KOPT-K1 (cell line): ENCODE data around the gene IFNA2.
"Not testable (repeated sequence)": the region's sequence is repeated elsewhere in the genome, so short reads cannot be mapped to it uniquely, and the experiment has no call there.

Experiments
- H3K27ac ChIP-seq: fragments of 200-600 bp; sonication (generic); 2 replicates; pipeline ENCODE4 v1.5.1; 2016; ENCODE audit warnings: antibody characterized with exemption, mild to moderate bottlenecking, low read depth, low read length; ENCODE audit not compliant: poor library complexity, severe bottlenecking
- H3K36me3 ChIP-seq: fragments of 200-600 bp; sonication (generic); 2 replicates; pipeline ENCODE4 v1.5.1; 2017; ENCODE audit warnings: antibody characterized with exemption, mild to moderate bottlenecking, low read length, moderate library complexity; ENCODE audit not compliant: insufficient read depth
- H3K9me3 ChIP-seq: fragments of 200-600 bp; sonication (generic); 2 replicates; pipeline ENCODE4 v1.5.1; 2017; ENCODE audit warnings: antibody characterized with exemption, low read length, mild to moderate bottlenecking; ENCODE audit not compliant: insufficient read depth, poor library complexity, severe bottlenecking

IFNA2 gene

DNA sequence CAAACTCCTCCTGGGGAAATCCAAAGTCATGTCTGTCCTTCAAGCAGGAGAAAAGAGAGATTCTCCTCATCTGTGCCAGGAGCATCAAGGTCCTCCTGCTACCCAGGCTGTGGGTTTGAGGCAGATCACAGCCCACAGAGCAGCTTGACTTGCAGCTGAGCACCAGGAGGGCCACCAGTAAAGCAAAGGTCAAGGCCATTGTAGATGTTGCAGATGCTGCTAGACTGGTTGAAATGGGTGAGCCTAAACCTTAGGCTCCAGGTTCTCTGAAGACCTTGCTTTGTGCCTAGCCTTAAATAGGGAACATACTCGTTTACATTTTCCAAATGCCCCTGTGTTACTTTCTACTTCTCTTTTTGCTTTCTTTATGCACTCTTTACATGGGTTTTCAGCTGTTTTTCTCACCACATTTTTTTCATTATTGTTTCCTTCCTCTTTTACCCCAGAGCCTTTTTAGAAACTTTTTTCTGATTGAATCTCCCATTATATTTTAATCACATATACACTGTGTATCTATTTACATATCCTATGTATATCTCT lies at the start of gene IFNA2:
TSS of gene IFNA2 (minus strand) at position 268 of the 540 bp plus-strand sequence. CDS start at position 199, 69 bp downstream.
- Histone ChIP-seq H3K27ac (no peak within 1 kb of the TSS), H3K9me3 (no peaks in the 10 kb centered on the region), H3K36me3 (no peaks in the 10 kb centered on the region)

DNA sequence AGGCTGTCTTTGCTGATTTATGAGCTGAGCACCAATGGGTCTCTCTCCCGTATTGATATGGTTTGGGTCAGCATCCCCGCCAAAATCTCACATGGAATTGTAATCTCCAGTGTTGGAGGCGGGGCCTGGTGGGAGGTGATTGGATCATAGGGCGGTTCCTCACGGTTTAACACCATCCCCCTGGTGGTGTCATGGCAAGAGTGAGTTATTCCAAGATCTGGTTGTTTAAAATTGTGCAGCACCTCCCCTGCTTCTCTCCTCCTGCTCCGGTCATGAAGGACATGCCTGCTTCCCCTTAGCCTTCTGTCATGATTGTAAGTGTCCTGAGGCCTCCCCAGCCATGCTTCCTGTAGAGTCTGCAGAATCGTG lies 49.8 kb upstream of the IFNA2 start:
- H3K9me3 ChIP-seq, H3K36me3 ChIP-seq, H3K27ac ChIP-seq: not testable (repeated sequence)

DNA sequence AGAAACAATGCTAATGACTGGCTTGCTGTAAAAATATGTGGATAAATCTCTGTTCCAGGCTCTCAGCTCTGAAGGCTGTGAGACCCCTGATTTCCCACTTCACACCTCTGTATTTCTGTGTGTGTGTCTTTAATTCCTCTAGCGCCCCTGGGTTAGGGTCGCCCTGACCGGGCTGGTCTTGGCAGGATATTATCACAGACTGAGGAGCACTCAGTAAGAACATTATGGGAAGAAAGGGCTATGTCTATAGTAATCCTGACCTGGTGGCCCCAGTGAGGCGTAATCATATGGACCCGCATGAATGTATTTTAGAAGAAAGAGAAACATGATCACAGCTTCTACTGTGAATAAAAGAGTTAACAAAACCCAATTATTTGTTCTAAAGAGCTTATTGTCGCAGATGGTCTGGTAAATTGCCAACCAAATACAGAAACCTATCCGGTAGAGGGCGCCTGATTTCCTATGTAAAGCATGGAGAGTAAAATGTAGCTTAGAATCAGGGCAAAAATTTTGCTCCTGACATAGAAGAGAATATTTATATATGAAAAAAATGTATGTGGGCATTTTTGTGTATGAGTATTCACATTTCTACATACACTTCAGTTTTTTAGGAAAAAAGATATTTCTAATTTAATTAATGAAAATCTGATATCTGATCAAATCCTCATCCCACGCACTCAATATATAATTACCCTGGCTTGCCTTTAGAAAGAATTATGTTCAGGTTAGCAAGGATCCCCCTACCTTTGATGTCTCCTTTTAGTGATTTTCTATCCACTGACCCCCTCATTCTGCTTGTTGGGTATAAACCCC lies 49.2 kb upstream of the IFNA2 start:
- Histone ChIP-seq H3K36me3 (no peaks in the 10 kb centered on the region), H3K9me3 (no peaks in the 10 kb centered on the region), H3K27ac (no peak overlapping the region)

DNA sequence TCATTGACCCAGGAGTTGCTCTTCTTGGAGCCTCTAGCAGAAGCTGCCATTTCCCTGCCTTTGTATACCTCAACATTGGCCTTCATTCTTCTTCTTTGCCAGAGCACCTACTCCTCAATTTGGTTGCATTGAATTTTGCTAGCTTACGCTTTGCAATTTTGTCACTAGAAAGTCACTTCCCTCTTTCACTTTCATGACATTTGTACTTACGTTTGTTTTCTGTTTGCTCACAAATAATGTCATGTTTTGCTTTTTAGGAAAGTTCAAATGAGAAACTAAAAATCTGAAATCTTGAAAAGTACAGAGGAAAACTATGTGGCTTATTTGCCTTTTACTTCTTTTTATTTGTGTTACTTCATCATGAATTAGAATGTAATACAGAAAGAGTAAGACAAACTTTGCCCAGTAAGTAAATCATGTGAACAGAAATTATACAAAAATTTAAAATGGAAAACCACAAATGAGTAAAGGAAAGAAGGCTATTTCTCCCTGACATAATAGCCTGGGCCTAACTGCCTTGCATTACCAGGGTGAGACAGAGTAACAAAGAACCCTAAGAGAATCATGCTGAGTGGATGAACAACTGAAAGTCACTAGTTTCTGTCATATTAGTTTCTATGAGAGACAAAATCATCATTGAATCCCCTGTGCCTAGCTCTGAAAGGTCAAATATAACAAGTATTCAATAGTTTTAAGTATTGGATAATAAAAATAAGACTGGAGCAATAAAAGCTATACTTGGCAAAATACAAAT lies 47.7 kb upstream of the IFNA2 start:
- Histone ChIP-seq H3K36me3 (no peaks in the 10 kb centered on the region), H3K9me3 (no peaks in the 10 kb centered on the region), H3K27ac (no peak overlapping the region)

DNA sequence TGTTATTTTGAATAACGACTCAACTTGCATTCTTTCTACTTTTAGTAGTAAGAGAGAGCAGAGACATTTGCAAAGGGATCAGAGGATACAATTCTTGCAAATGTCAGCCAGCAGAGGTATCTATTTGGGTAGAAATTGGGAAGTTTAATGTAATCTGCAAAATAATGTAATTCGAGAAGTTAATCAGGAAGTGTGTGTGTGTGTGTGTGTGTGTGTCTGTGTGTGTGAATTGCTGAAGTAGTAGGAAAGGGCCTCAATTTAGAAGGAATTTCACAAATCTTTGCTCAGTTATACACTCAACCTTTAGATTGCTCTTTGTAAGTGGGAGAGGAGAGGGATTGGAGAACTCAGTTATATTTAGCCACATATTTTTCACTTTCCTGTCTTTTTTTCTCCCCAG lies 44.0 kb upstream of the IFNA2 start:
- Histone ChIP-seq H3K9me3 (no peaks in the 10 kb centered on the region), H3K36me3 (no peaks in the 10 kb centered on the region), H3K27ac (no peak overlapping the region)

DNA sequence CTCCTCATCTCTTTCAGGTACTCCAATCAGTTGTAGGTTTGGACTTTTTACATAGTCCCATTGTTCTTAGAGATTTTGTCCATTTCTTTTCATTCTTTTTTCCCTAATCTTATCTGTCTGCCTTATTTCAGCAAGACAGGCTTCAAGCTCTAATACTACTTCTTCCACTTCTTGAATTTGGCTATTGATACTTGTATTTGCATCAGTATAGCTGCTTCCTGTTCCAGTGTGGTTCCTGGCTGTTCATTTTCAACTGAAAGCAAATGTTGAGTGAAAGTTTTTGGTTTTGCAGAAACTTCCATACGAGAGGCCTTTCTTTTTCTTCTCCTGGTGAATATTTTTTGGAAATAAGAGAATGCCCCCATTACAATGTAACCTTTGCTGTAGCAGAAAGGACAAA lies 43.0 kb upstream of the IFNA2 start:
- Histone ChIP-seq H3K9me3 (no peaks in the 10 kb centered on the region), H3K36me3 (no peaks in the 10 kb centered on the region), H3K27ac (no peak overlapping the region)

DNA sequence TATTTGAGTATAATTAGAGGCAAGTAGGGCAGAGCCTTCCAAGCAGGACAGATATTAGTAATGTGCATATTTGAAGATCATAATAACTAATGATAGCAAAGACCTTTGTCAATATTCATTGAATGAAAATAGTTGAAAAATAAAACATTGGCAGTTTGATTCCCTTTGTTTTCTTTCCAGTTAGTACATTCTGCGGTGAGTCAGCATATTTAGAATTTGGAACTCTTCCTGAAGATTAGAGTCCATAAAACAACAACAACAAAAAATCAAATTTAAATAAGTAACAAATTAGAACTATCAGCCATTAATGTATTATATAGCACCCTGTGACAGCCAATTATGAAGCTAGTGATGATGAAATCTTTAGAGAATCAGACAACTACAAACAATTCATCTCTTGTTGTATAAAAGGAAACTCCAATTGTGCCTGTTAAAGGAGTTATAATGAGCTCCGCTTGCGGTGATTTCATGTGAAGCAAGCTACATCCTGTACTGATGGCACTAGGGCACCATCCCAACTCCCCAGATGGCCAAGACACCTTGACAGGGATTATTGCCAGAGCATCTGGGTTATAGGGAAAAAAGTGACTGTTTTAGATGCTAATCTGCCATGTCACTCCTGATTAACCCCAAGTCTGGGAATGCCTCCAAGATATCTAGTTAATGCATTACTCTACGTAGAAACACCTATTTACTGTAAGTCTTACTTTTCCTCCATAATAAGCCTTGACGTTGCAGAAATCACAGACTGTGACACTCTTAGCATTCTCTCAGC lies 30.5 kb upstream of the IFNA2 start:
- no peaks in the 10 kb centered on the region for H3K36me3 ChIP-seq
- no peaks in the 10 kb centered on the region for H3K9me3 ChIP-seq
- H3K27ac ChIP-seq: no peak overlapping the region

DNA sequence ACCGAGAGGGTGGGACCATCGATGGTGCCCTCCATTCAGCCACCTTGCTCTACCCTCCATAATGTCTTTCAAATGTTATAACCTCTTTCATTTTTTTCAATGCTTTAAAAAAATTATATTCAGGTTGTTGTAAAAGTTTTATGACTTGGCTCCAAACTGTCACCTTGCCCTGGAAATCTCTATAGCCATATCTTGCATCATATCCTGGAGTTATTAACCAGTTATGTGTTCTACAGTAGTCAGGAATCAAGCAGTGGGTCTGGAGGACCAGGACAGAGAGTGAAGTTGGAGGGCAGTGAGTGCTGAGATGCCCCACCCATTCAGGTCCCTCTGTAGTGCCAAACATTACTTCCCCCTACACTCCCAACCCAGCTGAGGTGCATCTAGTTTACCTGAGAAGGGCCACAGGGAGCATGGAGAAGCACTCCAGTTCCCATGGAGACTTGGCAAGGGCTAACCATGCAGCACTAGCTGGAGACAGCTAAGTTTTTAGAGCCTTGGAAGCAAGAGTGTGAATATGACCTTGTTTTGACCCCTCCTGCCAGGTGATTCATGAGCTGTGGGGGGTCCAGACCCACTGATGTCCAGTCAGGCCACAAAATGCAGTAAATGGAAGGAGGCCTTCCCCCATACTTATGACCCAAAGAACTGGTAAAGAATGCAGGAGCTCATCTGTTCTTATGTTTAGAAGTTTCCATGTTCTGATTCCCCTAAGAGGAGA lies 29.2 kb upstream of the IFNA2 start:
- Histone ChIP-seq H3K36me3 (no peaks in the 10 kb centered on the region), H3K27ac (no peak overlapping the region), H3K9me3 (no peaks in the 10 kb centered on the region)

DNA sequence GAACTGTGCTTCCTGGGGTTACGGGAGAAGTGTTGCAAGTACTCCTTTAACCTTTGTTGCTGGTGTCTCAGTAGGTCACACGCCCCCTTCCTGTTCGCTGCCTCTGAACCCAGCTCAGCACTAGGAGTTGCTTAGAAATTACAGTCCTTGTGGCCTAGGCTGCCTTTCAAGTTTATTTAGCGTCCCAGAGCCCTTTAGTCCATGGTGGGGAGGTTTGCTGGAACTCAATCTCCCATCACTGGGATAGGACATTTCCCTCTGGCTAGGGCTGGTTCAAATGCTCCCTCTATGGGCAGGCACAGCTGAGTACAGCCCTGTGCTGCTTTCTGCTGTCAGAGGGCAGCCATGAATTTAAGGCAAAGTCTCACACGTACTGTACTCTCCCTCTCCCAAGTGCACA lies 28.4 kb upstream of the IFNA2 start:
- Histone ChIP-seq H3K9me3 (no peaks in the 10 kb centered on the region), H3K27ac (no peak overlapping the region), H3K36me3 (no peaks in the 10 kb centered on the region)

DNA sequence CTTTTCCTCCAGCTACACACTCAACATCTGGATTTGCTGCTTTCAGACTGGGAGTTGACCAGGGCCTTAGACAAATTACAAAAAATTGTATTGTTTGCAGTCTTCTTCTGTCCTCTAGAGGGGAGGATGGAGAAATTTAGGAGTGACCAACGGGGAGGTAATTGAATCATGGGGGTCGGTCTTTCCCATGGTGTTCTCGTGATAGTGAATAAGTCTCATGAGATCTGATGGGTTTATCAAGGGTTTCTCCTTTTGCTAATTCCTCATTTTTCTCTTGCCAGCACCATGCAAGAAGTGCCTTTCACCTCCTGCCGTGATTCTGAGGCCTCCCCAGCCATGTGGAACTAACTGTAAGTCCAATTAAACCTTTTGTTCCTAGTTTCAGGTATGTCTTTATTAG lies 28.0 kb upstream of the IFNA2 start:
- Histone ChIP-seq H3K9me3 (no peaks in the 10 kb centered on the region), H3K36me3 (no peaks in the 10 kb centered on the region), H3K27ac (no peak overlapping the region)

DNA sequence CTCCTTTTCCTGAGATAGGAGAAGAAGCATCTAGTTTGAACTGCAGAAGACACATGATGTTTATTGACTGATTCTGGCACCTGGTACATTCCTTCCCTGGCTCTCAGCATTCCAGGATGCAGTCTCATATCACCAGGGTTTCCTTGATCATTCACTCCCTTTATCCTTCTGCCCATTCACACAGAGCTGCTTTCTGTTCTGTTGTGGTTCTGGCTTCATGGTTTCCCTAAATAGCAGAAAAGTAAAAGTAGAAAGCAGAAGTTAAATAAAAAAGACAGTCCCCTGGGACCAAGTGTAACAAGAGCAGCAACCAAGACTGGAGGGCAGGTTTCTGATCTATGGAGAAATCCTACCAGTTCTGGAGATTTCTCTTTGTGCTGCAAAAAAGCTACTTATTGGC lies 26.9 kb upstream of the IFNA2 start:
- Histone ChIP-seq H3K36me3 (no peaks in the 10 kb centered on the region), H3K9me3 (no peaks in the 10 kb centered on the region), H3K27ac (no peak overlapping the region)

DNA sequence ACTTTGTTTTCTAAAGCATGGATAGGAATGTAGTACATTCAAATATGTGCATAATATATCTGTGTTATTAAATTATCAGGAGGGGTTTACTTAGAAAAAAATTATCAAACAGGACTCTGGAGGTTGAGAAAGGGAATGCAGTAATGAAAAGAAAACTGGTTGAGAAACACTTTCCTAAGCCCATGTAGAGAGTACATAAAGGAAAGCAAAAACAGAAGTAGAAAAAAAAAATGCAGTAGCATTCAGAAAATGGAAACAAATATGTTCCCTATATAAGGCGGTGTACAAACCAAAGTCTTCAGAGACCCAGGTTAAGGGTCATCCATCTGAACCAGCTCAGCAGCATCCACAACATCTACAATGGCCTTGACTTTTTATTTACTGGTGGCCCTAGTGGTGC lies 23.6 kb upstream of the IFNA2 start, which contains the start of gene IFNA8:
TSS of gene IFNA8 (plus strand) at position 301 of the 400 bp plus-strand sequence. CDS start at position 361, 60 bp downstream.
- Histone ChIP-seq H3K36me3 (no peaks in the 10 kb centered on the region), H3K27ac (no peak within 1 kb of the TSS), H3K9me3 (no peaks in the 10 kb centered on the region)

DNA sequence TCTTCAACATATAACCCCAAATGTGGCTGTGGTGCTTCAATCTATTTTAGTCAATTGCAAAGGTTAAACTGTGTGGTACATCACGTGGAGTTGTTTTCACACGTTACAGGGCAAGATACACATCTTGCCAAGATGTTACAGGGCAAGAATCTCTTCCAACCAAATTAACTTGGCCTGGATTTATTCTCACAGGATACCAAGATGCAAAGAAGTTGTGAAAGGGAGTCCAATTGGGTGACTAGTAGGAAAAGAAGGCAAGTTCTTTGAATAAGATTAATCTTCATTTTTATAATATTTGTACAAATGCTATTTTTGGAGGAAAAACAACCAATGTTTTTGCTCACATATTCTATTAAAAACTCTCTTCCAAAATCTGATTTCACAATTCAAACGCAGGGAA lies 18.9 kb upstream of the IFNA2 start:
- Histone ChIP-seq H3K27ac (no peak overlapping the region), H3K9me3 (no peaks in the 10 kb centered on the region), H3K36me3 (no peaks in the 10 kb centered on the region)

DNA sequence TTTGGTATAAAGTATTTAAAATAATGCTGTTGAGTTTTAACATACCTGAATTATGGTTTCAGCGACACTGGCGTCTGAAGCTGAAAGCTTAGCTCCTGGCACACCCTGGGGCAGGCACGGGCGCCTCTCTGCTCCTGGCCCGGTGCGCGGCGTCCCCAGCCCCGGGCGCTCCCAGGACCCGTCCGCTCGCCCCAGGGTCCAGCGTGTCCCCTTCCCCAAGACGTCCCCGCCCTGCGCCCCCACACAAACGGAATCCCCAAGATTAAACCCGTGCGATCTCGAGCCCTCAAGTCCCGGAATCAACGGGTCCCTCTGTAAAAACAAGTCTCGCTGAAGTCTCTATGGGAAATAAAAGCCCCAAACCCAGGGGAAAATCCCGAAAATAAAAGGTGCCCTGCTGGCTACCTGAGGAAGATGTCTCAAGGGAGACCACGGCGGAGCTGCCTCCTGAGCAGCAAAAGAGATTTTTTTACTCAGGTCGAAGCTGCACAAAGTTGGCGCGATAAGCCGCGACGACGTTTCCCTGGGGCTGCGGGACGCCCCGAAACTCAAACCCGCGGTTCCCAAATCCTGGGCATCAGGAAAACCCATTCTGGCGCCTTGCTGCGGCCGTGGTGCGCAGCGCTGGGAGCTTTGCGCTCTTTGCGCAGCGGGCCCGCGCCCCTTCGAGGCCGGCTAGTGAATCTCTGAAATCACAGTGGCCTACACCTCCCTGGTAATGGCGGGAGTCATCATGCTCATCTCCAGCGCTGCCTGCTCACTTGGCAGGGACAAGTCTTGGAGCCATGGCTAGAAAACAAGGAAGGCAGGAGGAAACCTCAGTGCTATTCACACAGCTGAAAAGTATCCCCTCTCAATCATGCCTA lies 17.4 kb upstream of the IFNA2 start:
- Histone ChIP-seq H3K36me3 (no peaks in the 10 kb centered on the region), H3K9me3 (no peaks in the 10 kb centered on the region), H3K27ac (no peak overlapping the region)
